ENCODE results near the gene MRTO4. TPM values are rescaled to one million over a fixed set of nuclear protein-coding genes. Genes with fewer than 3 reads are reported as not detected.

The MRTO4 gene
- total RNA-seq, 1 experiment from 2014 or later = 54.6 TPM

DNA sequence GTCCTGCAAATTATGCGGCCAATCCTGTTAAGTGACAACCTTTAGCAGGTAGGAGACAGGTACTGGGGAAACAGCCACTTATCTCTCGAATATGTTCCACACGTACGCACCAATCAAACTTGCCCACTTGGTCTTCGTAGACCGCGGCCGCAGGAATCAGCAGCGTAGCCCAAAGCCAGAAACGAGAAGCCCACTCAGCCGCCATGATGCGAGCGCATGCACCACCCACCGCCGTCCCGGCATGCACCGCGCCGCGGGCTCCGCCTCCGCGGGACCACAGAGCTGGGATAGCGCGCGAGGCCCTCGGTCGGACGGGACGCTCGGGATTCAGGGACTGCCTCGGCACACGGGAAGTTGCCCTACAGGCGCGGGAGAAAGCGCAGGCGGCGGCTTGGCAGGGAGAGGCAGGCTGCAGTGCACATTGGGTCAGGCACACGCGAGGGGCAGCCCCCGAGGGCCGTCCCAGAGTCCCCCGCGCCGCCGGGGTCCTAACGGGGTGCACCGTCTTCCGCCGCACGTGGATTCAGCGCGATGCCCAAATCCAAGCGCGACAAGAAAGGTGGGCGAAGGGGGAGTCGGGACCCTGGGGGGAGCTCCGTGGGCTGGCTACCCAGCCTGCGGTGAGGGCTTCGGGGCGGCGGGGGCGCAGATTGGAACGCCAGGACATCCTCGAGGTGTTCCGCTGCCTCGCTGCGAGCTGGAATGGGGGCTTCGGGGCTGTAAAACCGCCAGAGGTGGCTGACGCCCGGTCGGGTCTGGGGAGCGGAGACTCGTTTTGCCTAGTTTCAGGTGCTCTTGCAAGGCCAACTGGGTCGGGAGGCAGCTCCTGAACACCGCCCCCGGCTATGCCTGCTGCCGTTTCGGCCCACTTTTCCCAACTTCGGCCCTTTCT is at the start of gene MRTO4, which contains the start of gene EMC1 (continued):
- TF ChIP-seq, protein P1, sequence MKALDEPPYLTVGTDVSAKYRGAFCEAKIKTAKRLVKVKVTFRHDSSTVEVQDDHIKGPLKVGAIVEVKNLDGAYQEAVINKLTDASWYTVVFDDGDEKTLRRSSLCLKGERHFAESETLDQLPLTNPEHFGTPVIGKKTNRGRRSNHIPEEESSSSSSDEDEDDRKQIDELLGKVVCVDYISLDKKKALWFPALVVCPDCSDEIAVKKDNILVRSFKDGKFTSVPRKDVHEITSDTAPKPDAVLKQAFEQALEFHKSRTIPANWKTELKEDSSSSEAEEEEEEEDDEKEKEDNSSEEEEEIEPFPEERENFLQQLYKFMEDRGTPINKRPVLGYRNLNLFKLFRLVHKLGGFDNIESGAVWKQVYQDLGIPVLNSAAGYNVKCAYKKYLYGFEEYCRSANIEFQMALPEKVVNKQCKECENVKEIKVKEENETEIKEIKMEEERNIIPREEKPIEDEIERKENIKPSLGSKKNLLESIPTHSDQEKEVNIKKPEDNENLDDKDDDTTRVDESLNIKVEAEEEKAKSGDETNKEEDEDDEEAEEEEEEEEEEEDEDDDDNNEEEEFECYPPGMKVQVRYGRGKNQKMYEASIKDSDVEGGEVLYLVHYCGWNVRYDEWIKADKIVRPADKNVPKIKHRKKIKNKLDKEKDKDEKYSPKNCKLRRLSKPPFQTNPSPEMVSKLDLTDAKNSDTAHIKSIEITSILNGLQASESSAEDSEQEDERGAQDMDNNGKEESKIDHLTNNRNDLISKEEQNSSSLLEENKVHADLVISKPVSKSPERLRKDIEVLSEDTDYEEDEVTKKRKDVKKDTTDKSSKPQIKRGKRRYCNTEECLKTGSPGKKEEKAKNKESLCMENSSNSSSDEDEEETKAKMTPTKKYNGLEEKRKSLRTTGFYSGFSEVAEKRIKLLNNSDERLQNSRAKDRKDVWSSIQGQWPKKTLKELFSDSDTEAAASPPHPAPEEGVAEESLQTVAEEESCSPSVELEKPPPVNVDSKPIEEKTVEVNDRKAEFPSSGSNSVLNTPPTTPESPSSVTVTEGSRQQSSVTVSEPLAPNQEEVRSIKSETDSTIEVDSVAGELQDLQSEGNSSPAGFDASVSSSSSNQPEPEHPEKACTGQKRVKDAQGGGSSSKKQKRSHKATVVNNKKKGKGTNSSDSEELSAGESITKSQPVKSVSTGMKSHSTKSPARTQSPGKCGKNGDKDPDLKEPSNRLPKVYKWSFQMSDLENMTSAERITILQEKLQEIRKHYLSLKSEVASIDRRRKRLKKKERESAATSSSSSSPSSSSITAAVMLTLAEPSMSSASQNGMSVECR (CRISPR knock-in tag; IDR thresholded peaks at IDR 0.05; ENCODE audit: borderline replicate concordance) = peak; percentile 94; the same call in 1 of the 2 replicates
- TF ChIP-seq, protein P2, sequence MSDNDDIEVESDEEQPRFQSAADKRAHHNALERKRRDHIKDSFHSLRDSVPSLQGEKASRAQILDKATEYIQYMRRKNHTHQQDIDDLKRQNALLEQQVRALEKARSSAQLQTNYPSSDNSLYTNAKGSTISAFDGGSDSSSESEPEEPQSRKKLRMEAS (CRISPR knock-in tag; IDR thresholded peaks at IDR 0.05) = peak; percentile 99
- TF ChIP-seq SMAD4 (CRISPR knock-in tag; IDR thresholded peaks at IDR 0.05) = peak; percentile 79; the same call in 1 of the 2 replicates
- no peak for TF ChIP-seq NFYB (CRISPR knock-in tag; conservative IDR thresholded peaks at IDR 0.05; ENCODE audit: low read depth)
- TF ChIP-seq, protein P3, sequence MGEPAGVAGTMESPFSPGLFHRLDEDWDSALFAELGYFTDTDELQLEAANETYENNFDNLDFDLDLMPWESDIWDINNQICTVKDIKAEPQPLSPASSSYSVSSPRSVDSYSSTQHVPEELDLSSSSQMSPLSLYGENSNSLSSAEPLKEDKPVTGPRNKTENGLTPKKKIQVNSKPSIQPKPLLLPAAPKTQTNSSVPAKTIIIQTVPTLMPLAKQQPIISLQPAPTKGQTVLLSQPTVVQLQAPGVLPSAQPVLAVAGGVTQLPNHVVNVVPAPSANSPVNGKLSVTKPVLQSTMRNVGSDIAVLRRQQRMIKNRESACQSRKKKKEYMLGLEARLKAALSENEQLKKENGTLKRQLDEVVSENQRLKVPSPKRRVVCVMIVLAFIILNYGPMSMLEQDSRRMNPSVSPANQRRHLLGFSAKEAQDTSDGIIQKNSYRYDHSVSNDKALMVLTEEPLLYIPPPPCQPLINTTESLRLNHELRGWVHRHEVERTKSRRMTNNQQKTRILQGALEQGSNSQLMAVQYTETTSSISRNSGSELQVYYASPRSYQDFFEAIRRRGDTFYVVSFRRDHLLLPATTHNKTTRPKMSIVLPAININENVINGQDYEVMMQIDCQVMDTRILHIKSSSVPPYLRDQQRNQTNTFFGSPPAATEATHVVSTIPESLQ (CRISPR knock-in tag; IDR thresholded peaks at IDR 0.05) = no peak
- 0 out of 2 replicates have a peak, but pooled peaks have one; percentile 74 for TF ChIP-seq ZNF416 (CRISPR knock-in tag; IDR thresholded peaks at IDR 0.05)
- no peak; the same call in 1 of the 2 replicates for TF ChIP-seq ETV6 (CRISPR knock-in tag; IDR thresholded peaks at IDR 0.05)
- TF ChIP-seq CREM (CRISPR knock-in tag; IDR thresholded peaks at IDR 0.05) = peak; percentile 86; the same call in 1 of the 2 replicates

DNA sequence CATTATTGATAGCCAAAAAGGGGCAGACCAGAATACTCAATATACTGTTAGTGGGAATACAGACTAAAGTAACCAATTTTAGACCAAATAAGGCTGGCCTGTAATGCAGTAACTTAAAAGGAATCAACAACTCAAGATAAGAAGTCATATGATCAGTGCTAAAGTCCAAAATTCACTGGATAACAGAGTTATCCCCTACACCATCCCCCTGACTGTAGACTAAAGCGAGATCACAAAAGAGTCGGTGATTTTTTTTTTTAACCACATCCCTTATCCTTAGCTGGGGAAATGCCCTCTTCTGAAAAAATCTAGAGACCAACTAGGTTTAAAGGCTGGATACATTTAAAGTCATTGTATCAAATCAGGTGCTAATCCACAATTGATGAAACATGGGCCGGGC is 49.2 kb upstream of the MRTO4 start:
- ChIA-PET CTCF (no interaction called here), POLR2A (no interaction called here)
- Mint-ChIP-seq H3K27ac (no peak overlapping the region), H3K9me3 (no peaks in the 10 kb centered on the region), H3K27me3 (ENCODE audit: low read depth) (no peaks in the 10 kb centered on the region), H3K36me3 (peaks cover 27% of the 10 kb centered on the region), H3K4me3 (no peak overlapping the region), H3K4me1 (peaks cover 5% of the 10 kb centered on the region)
- ATAC-seq (no peak), DNase-seq (ENCODE audit: low spot score) (no peak)
- no peak for TF ChIP-seq FOXK1 (CRISPR knock-in tag; IDR thresholded peaks at IDR 0.05)
- no peak for TF ChIP-seq HMGA2 (CRISPR knock-in tag; IDR thresholded peaks at IDR 0.05)
- TF ChIP-seq, protein P4, sequence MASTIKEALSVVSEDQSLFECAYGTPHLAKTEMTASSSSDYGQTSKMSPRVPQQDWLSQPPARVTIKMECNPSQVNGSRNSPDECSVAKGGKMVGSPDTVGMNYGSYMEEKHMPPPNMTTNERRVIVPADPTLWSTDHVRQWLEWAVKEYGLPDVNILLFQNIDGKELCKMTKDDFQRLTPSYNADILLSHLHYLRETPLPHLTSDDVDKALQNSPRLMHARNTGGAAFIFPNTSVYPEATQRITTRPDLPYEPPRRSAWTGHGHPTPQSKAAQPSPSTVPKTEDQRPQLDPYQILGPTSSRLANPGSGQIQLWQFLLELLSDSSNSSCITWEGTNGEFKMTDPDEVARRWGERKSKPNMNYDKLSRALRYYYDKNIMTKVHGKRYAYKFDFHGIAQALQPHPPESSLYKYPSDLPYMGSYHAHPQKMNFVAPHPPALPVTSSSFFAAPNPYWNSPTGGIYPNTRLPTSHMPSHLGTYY (CRISPR knock-in tag; IDR thresholded peaks at IDR 0.05) = no peak
- TF ChIP-seq KAT7 (CRISPR knock-in tag; IDR thresholded peaks at IDR 0.05; ENCODE audit: borderline replicate concordance) = no peak
- TF ChIP-seq, protein P5, sequence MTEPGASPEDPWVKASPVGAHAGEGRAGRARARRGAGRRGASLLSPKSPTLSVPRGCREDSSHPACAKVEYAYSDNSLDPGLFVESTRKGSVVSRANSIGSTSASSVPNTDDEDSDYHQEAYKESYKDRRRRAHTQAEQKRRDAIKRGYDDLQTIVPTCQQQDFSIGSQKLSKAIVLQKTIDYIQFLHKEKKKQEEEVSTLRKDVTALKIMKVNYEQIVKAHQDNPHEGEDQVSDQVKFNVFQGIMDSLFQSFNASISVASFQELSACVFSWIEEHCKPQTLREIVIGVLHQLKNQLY (CRISPR knock-in tag; IDR thresholded peaks at IDR 0.05) = no peak
- TF ChIP-seq ZNF121 (CRISPR knock-in tag; IDR thresholded peaks at IDR 0.05) = no peak
- TF ChIP-seq, protein P1 (CRISPR knock-in tag; IDR thresholded peaks at IDR 0.05; ENCODE audit: borderline replicate concordance) = no peak
- TF ChIP-seq, protein P6, sequence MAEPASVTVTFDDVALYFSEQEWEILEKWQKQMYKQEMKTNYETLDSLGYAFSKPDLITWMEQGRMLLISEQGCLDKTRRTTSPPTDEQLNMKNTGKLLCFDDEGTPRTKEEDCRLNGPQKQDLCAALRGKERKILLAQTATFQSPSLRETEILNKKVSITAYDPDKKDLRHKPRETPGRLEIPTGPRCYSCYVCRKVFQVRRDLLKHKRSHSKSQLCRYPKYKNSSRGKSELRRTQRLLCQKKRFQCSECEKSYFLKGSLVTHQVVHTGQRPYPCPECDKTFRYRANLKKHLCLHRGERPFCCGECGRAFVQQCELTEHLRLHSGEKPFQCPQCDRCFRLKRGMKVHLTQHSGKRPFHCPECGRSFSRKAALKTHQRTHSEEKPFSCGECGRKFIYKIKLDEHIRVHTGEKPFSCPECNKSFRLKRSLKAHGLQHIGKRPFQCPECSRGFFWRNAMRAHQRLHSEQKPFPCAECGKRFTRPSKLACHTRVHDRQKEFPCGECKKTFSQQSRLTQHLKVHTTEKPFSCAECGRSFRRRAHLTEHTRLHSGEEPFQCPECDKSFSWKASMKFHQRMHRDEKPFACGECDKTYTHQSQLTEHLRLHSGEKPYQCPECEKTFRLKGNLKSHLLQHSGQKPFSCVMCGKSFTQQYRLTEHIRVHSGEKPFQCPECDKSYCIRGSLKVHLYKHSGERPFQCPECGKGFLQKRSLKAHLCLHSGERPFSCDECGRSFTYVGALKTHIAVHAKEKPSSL (CRISPR knock-in tag; conservative IDR thresholded peaks at IDR 0.05) = no peak
- TF ChIP-seq, protein P7, sequence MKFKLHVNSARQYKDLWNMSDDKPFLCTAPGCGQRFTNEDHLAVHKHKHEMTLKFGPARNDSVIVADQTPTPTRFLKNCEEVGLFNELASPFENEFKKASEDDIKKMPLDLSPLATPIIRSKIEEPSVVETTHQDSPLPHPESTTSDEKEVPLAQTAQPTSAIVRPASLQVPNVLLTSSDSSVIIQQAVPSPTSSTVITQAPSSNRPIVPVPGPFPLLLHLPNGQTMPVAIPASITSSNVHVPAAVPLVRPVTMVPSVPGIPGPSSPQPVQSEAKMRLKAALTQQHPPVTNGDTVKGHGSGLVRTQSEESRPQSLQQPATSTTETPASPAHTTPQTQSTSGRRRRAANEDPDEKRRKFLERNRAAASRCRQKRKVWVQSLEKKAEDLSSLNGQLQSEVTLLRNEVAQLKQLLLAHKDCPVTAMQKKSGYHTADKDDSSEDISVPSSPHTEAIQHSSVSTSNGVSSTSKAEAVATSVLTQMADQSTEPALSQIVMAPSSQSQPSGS (CRISPR knock-in tag; IDR thresholded peaks at IDR 0.05; ENCODE audit: borderline replicate concordance, low read depth) = no peak
- no peak for TF ChIP-seq OVOL2 (CRISPR knock-in tag; IDR thresholded peaks at IDR 0.05; ENCODE audit: borderline replicate concordance)
